ENCODE measurements around the gene NIP7. TPM values are rescaled to one million over a fixed set of nuclear protein-coding genes. Genes with fewer than 3 reads are reported as not detected.

NIP7 gene
- total and polyA plus RNA-seq, 2 experiments from 2014 or later = 30.4 to 47.4 TPM

- H3K36me3 ChIP-seq (ENCODE audit: insufficient read depth) = peaks cover 47% of the 10 kb centered on the region
- no peak overlapping the region for H2AFZ ChIP-seq
- Mint-ChIP-seq H3K4me3 (no peak overlapping the region; the same call in 2 of the 3 replicates), H3K36me3 (ENCODE audit: low read depth) (peaks cover 66% of the 10 kb centered on the region), H3K4me1 (peaks cover 6% of the 10 kb centered on the region; the same call in 2 of the 3 replicates), H3K9me3 (no peaks in the 10 kb centered on the region), H3K27ac (no peak overlapping the region), H3K27me3 (ENCODE audit: insufficient read depth, low read depth, poor library complexity) (peaks cover 8% of the 10 kb centered on the region)
- no peaks in the 10 kb centered on the region for H3K27me3 ChIP-seq (ENCODE audit: insufficient read depth)
- H3K79me2 ChIP-seq (replicated peaks; ENCODE audit: insufficient read depth) = peaks cover 41% of the 10 kb centered on the region
- H3K4me1 ChIP-seq (ENCODE audit: insufficient read depth) = 0 out of 2 replicates have a peak, but pooled peaks cover 3% of the 10 kb centered on the region
- H4K20me1 ChIP-seq (replicated peaks; ENCODE audit: insufficient read depth) = peaks cover 10% of the 10 kb centered on the region
- H3K4me2 ChIP-seq = no peak overlapping the region
- no peak for ATAC-seq
- H3K27ac ChIP-seq (ENCODE audit: low read depth) = no peak overlapping the region; the same call in 1 of the 2 replicates
- H3K9me2 ChIP-seq (ENCODE audit: insufficient read depth) = peaks cover 5% of the 10 kb centered on the region; the same call in 1 of the 2 replicates
- TF ChIP-seq ETS1 (IDR thresholded peaks at IDR 0.05) (no peak), JUNB (IDR thresholded peaks at IDR 0.05; ENCODE audit: unreplicated experiment) (no peak)
- H3F3A ChIP-seq (replicated peaks; ENCODE audit: low read depth) = peaks cover 17% of the 10 kb centered on the region; the same call in 1 of the 2 replicates
- DNase-seq (ENCODE audit: low spot score) = no peak
- no peak overlapping the region for H3K4me3 ChIP-seq
Observed at GRCh38 chr16:69382421-69382820, 42.8 kb downstream of the NIP7 start.

- H4K20me1 ChIP-seq (replicated peaks; ENCODE audit: insufficient read depth) = peaks cover 5% of the 10 kb centered on the region
- peaks cover 41% of the 10 kb centered on the region for H3K79me2 ChIP-seq (replicated peaks; ENCODE audit: insufficient read depth)
- no peaks in the 10 kb centered on the region for H3K9me3 Mint-ChIP-seq
- no peaks in the 10 kb centered on the region for H3K27me3 ChIP-seq (ENCODE audit: insufficient read depth)
- H3F3A ChIP-seq (replicated peaks; ENCODE audit: low read depth) = peaks cover 18% of the 10 kb centered on the region; the same call in 1 of the 2 replicates
- no peak overlapping the region for H2AFZ ChIP-seq
- H3K4me2 ChIP-seq = peak overlapping the region; percentile 80
- ATAC-seq (no peak), DNase-seq (ENCODE audit: low spot score) (no peak)
- H3K9me2 ChIP-seq (ENCODE audit: insufficient read depth) = peaks cover 5% of the 10 kb centered on the region; the same call in 1 of the 2 replicates
- peak overlapping the region; percentile 93 for H3K27ac Mint-ChIP-seq
- H3K4me1 ChIP-seq (ENCODE audit: insufficient read depth) = 0 out of 2 replicates have a peak, but pooled peaks cover 3% of the 10 kb centered on the region
- H3K36me3 ChIP-seq (ENCODE audit: insufficient read depth) = peaks cover 33% of the 10 kb centered on the region
- H3K4me3 Mint-ChIP-seq = peak overlapping the region; percentile 83
- peaks cover 8% of the 10 kb centered on the region for H3K27me3 Mint-ChIP-seq (ENCODE audit: insufficient read depth, low read depth, poor library complexity)
- H3K36me3 Mint-ChIP-seq (ENCODE audit: low read depth) = peaks cover 44% of the 10 kb centered on the region
- H3K4me3 ChIP-seq = peak overlapping the region; percentile 82
- H3K4me1 Mint-ChIP-seq = peaks cover 6% of the 10 kb centered on the region; the same call in 2 of the 3 replicates
- H3K27ac ChIP-seq (ENCODE audit: low read depth) = peak overlapping the region; percentile 86; the same call in 1 of the 2 replicates
- TF ChIP-seq JUNB (IDR thresholded peaks at IDR 0.05; ENCODE audit: unreplicated experiment) (no peak), REST (IDR thresholded peaks at IDR 0.05; ENCODE audit: unreplicated experiment) (no peak), EZH2 (IDR thresholded peaks at IDR 0.05; ENCODE audit: low read depth, unreplicated experiment) (no peak), ZNF331 (CRISPR knock-in tag; IDR thresholded peaks at IDR 0.05; ENCODE audit: low read depth) (no peak), ETS1 (IDR thresholded peaks at IDR 0.05) (no peak), NANOG (IDR thresholded peaks at IDR 0.05; ENCODE audit: borderline replicate concordance) (no peak), STAT1 (IDR thresholded peaks at IDR 0.05; ENCODE audit: unreplicated experiment) (no peak), ZNF114 (CRISPR knock-in tag; IDR thresholded peaks at IDR 0.05) (no peak)
- TF ChIP-seq, protein P1, sequence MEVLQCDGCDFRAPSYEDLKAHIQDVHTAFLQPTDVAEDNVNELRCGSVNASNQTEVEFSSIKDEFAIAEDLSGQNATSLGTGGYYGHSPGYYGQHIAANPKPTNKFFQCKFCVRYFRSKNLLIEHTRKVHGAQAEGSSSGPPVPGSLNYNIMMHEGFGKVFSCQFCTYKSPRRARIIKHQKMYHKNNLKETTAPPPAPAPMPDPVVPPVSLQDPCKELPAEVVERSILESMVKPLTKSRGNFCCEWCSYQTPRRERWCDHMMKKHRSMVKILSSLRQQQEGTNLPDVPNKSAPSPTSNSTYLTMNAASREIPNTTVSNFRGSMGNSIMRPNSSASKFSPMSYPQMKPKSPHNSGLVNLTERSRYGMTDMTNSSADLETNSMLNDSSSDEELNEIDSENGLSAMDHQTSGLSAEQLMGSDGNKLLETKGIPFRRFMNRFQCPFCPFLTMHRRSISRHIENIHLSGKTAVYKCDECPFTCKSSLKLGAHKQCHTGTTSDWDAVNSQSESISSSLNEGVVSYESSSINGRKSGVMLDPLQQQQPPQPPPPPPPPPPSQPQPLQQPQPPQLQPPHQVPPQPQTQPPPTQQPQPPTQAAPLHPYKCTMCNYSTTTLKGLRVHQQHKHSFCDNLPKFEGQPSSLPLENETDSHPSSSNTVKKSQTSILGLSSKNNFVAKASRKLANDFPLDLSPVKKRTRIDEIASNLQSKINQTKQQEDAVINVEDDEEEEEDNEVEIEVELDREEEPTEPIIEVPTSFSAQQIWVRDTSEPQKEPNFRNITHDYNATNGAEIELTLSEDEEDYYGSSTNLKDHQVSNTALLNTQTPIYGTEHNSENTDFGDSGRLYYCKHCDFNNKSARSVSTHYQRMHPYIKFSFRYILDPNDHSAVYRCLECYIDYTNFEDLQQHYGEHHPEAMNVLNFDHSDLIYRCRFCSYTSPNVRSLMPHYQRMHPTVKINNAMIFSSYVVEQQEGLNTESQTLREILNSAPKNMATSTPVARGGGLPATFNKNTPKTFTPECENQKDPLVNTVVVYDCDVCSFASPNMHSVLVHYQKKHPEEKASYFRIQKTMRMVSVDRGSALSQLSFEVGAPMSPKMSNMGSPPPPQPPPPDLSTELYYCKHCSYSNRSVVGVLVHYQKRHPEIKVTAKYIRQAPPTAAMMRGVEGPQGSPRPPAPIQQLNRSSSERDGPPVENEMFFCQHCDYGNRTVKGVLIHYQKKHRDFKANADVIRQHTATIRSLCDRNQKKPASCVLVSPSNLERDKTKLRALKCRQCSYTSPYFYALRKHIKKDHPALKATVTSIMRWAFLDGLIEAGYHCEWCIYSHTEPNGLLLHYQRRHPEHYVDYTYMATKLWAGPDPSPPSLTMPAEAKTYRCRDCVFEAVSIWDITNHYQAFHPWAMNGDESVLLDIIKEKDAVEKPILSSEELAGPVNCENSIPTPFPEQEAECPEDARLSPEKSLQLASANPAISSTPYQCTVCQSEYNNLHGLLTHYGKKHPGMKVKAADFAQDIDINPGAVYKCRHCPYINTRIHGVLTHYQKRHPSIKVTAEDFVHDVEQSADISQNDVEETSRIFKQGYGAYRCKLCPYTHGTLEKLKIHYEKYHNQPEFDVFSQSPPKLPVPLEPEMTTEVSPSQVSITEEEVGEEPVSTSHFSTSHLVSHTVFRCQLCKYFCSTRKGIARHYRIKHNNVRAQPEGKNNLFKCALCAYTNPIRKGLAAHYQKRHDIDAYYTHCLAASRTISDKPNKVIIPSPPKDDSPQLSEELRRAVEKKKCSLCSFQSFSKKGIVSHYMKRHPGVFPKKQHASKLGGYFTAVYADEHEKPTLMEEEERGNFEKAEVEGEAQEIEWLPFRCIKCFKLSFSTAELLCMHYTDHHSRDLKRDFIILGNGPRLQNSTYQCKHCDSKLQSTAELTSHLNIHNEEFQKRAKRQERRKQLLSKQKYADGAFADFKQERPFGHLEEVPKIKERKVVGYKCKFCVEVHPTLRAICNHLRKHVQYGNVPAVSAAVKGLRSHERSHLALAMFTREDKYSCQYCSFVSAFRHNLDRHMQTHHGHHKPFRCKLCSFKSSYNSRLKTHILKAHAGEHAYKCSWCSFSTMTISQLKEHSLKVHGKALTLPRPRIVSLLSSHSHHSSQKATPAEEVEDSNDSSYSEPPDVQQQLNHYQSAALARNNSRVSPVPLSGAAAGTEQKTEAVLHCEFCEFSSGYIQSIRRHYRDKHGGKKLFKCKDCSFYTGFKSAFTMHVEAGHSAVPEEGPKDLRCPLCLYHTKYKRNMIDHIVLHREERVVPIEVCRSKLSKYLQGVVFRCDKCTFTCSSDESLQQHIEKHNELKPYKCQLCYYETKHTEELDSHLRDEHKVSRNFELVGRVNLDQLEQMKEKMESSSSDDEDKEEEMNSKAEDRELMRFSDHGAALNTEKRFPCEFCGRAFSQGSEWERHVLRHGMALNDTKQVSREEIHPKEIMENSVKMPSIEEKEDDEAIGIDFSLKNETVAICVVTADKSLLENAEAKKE (CRISPR knock-in tag; IDR thresholded peaks at IDR 0.05) = no peak
Observed at GRCh38 chr16:69384974-69385373, 45.4 kb downstream of the NIP7 start.
